GM10847 (cell line): ENCODE results near the gene CAMK2G.

Experiments
- POLR2A ChIP-seq: IDR thresholded peaks from 2 replicates; pipeline ENCODE4 v1.6.1; 2011; ENCODE audit not compliant: insufficient read length; ENCODE audit errors: extremely low read depth

Gene CAMK2G

DNA sequence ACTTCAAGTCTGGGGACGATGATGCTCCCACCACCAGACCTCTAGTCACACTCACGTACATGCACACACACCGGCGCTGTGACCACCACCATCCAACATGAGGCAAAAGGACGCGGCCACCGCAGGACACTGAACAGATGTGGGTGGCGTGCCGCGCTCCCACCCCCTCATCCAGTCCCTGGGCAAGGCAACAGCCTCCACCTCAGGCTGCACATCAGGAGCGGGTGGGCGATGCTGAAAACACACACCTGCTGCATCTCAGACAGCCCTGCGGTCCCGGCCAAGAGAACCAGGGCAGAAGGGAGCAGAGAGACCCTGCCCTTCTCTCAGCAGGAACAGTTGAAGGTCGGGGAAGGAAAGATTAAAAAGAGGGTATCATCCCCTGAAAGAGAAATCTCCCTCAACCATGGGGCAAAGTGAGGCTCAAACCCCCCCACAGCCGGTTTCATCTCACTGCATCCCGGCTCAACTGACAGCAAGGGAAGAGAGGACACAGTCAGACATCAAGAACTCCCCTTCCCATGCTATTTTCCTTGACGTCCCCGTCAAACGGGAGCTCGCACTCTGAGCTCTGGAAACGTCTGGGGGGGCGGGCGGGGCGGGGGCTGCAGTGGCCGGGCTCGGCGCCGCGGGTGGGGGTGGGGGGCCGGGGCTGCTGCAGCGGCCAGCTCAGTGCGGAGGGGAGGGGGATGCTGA, 1.1 kb downstream of the CAMK2G start:
- no peak for TF ChIP-seq POLR2A

DNA sequence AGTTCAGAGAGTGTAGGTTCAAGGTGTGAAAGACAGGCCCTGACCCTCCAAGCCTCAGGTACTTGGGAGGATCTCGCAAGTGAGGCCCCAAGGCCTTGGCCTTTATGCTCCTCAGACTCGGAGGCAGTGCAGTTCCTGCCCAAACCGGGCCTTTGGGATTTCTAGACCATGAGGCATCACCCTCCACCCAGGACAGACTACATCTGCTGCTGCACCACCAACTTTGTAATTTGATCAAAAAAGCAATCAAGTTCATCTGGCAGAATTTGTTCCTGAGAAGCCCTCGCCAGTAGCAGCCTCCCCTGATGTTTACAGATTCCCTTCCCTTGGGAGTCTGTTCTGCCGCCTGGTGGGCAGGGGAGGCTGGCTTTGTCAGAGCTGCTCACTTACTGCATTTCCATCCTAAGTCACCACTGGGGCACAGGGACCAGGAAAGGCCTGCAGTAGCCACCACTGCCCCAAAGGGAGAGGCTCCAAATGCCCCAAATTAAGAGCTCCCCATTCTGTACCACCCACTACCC, 2.1 kb downstream of the CAMK2G start:
- TF ChIP-seq POLR2A = no peak

DNA sequence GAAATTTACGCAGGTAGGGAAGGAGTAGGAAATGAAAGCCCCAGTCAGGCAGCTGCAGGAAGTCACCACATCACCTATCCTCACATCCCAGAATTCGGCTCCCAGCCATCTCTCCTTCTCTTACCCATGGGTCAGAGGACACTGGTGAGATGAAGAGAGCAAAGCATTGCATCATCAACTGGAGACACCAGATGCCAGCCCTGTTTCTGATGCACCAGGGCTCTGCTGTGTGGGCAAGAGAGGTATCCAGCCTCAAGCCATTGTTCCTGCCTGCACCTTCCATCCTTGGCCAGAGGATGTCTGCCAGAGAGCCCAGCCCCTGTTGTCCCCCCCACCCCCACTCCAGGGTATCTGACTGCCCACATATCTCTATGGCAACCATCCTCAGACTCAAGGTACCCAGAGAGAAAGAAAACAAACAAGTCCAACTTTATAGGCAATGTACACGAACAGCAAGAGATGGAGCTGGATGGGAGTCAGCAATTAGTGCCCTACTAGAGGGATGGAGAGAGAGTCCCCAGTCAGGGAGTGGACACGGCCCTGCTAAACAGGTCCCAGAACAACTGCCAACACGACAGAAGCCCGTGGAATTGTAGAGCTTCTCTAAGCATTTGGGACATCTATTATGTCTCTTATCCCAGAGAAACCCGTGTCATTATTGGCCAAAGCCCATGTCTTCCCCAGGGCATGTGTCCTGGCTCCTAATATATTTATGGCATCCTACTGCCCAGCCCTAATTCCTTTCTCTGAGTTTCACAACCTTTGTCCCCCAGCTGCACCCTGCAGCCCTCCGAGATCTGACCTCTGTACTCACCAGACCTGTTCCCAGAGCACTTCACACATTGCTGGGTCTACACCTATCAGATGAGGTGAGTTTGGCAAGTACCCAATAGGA, 2.8 kb downstream of the CAMK2G start:
- no peak for TF ChIP-seq POLR2A

DNA sequence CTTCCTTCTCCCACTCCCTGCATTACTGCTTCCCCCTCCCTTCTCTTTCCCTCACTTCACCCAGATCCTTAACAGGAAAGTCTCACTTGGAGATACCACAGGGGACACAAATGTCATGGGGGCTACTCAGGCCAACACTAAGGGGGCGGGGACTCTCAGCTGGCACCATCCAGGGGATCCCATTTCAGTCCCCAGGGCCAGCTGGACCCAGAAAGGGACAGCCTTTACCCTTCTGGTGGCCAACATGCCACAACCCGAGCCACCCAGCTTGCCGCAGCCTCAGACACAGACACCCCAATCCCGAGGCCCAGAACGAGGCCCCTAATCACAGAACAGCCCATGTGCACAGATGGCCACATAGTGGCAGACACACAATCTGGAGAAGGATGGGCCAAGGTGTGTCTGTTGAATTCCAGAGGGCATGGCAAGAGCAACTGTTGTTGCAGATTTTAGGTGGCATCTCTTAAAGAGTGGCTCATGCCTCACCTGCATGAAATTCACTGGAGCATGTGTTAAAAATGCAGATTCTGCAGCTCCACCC, 5.6 kb downstream of the CAMK2G start:
- TF ChIP-seq POLR2A = no peak

- no peak for TF ChIP-seq POLR2A
Measured at GRCh38 chr10:73867871-73868631, 6.3 kb downstream of the CAMK2G start.

GRCh38 chr10:73867126-73867807, 7.1 kb downstream of the CAMK2G start:
- TF ChIP-seq POLR2A = no peak

- TF ChIP-seq POLR2A = no peak
Measured at GRCh38 chr10:73866621-73867020, 7.7 kb downstream of the CAMK2G start.

DNA sequence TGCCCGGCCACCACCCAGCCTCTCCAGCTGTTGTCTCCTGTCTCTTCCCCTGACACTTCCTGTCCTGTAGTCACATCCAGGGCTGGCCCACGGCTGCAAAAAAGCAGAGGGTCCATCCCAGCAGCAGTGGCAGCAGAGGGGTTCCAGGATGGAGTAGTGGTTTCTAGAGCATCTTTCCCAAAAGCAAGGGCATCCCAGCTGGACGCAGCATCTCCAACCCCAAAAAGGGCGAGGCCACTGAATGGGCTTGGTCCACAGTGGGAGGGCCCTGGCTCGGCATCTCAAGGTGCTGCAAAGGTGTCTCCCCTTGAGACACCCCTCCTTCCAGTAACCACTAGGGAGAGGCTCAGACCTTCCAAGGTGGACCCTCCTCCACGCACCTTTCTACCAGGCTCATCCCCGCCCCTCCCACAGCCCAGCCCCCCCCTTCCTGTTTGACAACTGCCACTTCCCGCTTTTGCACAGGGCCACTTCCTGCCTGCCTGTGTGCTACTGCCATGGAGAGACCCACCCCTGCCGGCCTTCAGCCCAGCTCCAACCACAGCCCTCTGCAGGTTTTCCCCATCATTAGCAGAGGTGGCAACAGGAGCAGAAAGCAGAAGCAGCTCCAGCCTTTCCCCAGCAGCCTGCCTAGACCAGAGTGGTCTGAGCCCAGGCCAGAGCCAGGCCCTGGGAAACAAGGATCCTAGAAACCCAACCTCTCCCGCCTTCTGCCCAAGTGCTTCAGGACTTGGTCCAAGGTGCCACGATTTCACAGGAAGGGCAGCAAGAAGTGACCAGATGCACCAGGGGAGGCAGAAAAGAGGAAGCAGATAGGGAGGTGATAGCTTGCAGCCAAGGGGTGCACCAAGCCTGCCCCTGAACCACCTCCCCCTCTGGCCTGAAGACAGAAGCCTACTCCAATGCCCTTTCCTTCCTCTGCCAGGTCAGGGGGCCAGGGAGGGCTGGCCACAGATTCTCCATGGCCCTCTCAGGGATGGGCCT, 8.6 kb downstream of the CAMK2G start:
- TF ChIP-seq POLR2A = no peak

- TF ChIP-seq POLR2A = no peak
Measured at GRCh38 chr10:73865107-73865458, 9.3 kb downstream of the CAMK2G start.

DNA sequence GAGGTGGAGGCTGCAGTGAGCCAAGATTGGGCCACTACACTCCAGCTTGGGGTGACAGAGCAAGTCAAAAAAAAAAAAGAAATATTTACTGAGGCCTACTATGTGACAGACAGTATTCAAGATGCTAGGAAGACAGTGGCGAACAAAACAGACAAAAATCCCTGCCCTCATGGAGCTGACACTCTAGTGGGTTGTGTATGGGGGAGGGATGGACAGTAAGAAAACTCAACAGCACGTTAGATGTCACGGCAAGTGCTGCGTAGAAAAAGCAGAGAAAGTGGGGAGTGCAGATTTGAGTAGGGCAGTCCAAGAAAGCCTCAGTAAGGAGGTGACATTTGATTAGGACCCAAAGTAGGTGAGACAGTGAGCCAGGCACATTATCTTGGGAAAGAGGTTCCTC, 10.1 kb downstream of the CAMK2G start:
- no peak for TF ChIP-seq POLR2A

DNA sequence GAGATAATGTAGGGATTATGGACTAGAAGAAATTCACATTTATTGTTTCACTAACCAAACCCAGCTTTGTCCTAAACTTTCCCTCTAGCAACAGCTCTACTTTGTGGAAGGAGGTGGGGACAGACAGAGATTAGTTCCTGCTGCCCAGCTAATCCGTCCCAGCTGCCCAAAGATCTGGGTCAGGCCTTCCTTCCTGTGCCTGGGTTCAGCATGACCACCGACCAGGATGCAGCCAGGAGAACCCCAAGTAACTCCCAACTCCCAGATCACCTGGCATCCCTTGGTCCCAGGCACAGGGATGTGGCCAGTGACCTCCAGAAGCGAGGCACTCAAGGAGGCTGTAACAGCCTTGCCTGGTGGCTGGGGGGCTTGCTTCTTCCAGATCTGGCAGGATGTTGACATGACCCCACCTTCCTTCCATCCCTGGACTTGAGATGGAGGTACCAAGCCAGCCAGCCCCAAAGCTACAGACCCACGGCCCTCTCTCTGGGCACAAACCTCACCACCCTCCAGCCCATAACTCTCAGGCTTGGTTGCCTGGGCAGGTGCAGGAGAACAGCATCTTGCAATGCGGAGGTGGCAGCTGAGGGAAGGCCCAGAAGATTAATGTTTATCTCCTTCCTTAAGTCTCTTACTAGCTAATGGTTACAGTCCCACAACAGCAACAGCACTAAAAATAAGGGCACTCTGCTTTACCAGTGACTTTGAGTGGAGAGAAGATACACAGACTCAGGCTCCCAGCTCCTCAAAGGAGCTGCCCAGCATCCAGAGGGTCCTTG, 11.1 kb downstream of the CAMK2G start:
- no peak for TF ChIP-seq POLR2A

DNA sequence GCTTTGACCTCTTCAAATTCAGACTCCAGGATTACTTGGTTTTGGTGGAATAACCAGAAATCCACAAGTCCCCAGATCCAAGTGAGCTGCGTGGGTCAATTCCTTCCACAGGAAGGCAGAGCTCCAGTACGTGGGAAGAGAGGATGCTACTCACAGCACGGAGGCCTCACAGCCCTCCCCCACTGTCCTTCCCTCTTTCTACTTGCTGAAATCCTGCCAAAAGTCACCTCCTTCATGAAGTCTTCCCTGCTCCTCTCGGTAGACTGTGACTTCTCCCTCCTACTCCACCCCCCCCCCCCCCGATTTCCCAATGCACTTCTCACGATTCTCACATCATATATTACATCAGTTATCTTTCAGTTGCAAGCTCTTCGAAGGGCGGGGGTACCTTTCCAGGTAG, 12.3 kb downstream of the CAMK2G start:
- TF ChIP-seq POLR2A = no peak
